Stimulated activated CD8-positive, alpha-beta memory T cell treated with anti-CD3 and anti-CD28 coated beads, Interleukin-15, amount 100 ng/mL, for 1 hour (primary cell): Measurements from ENCODE around the gene GRAP2.
"Not testable (repeated sequence)": the region's sequence is repeated elsewhere in the genome, so short reads cannot be mapped to it uniquely, and the experiment has no call there.

Experiments
- DNase-seq: peaks from one replicate; pipeline ENCODE4 v3.0.0-alpha.2; 2020; ENCODE audit warnings: low read depth

The GRAP2 gene

DNA sequence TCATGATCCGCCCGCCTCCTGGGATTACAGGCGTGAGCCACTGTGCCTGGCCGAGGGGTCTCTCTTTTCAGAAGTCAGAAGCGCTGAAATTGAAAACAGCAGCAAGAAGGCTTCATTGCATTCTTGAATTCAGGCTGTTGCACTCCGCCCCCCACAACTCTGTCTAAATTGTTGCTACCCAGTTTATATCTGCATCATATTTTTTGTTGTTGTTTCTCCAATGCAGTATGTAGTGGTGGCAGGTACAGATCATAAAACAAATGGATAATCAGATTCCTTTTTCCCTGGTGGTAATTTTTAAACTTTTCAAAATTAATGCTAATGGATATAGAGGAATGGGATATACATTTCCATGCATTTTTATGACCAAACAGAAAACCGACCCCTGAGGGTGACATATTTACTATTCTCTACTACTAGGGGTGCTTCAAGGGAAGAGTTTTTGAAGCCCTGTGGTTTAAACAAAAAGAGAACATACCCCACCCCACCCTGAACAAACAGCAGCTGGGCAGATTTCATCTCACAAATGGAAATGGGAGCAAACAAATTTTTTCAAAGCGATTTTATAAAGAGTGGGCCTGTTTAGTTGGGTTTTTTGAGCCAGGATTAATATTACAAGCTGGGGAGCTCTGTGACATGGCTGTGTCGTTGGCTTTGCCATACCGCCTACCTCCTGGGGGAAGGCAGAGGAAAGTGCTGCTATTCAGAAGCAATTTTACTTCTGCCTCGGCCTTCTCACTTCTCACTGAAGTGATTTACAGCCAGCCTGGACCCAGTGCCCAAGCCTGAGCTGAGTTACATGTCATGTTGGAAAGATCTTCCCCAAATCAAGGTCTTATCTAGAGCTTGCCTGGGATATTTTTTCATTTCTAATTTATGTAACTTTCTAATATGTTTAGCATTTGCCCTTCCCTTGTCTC, 43.3 kb downstream of the GRAP2 start:
- no peak for DNase-seq

DNA sequence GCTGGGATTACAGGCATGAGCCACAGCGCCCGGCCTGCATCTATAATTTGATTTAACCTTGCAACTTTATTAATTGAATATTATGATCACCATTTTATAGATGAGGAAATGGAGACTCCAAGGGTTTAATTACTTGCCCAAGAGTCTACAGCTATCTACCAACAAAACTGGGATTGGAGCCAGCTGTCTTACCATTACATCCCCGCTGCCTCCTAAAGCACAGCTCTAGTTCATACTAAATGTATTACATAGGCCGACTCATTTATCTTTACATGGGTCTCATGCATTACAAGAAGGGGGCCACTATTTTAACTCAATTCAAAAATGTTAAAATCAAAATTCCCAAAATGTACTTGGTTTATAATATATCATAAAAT, 45.2 kb downstream of the GRAP2 start:
- DNase-seq: no peak

DNA sequence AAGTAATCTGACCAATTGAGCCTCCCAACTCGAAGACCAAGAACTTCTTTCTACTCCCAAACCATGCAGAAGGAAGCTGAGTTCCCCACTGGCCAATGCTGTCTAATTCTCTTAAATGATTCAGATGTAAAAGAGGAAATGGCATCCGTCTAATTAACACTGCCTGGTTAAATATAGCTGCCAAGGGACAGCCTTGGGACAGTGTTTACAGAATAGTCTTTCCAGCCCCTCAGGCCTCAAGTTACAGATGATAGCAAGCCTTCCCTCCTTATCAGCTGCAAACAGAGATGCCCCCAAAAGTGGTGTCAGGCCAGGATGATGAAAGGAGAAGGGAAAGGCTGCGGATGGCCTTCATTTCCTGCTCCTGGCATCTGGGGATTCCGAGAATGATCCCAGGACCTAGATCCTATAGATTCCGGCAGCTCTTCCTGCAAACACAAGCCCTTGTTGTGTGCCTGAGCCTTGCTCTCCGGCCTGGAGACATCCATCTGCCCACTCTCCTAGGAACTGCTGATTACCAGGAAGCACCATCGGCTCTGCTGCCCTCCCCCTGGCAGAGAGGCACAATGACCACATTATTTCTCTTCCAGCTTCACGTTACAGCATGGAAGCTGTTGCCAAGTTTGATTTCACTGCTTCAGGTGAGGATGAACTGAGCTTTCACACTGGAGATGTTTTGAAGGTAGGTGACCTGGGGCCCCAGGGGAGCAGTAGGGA, 45.8 kb downstream of the GRAP2 start:
- DNase-seq: no peak

DNA sequence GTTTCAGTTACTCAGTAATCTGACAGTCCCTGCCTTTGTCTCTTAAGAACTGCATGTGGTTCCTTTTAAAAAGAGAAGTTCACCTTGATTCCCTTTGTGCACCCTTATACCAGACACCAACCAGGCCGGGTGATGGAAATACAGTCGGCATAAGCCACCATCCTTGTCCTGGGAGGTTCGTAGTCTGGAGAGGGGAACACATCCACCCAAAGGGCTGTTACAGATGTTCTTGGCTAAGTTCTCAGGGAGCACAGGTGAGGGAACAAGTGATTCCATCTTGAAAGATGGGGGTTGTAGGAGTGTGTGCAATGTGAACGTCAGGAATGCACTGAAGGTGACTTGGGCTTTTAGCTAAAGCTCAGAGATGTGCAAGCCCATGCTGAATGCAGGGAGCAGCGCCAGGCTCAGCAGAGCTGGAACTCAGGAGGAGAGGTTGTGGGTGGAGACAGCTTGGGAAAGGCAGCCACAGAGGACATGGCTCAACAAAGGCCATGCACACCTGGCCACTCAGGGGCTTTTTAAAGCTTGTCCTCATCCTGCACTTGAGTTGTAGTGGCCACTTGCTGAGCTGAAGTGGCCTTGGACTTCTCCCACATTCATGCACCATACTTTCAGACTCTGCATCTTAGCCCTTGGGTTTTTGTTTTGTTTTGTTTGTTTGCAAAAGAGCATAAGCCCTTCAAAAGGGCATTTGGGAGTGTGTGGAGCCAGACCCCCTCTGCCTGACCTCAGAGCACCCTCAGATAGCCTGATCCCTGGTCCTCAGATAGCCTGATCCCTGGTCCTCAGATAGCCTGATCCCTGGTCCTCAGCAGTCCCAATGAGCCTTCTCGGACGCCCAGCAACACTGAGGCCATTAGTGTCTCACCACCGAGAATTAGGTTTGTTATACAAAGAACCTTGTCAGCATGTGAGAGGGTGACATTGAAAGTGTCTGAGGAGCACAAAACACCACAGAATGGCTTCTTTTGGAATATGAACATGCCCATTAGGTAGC, 46.6 kb downstream of the GRAP2 start:
- DNase-seq: no peak

DNA sequence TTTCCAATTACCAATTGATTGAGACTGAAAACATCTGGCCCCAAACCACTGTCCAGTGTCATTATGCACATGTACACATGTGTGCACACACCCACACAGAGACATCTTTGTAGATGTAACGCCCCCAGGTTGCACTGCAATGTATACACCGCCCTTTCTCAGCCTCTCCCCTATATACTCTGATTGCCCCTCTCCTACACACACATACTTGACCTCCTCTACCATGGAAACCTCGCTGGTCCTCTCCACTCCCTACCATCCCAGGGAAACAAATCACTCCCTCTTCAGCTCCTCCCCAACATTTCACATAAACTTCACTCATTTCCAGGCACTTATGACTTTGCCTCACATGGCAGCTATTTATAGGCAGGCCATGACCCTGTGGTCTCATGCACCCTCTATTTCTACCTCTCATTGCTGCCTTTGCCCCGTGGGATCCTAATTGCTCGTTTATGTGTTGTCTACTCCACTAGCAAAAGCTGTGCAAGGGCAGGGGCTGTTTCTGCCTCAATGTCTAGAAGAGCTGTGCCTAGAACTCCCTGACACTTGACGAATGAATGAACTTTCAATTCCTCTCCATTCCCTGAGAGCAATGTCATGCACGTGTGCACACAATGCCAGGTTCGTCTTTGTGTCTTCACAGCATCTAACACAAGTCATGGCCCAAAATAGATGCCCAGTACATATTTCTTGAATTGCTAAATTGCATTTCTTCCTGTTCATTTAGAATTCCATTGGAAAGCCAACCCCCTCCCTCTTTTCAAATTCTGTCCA, 49.3 kb downstream of the GRAP2 start:
- no peak for DNase-seq

DNA sequence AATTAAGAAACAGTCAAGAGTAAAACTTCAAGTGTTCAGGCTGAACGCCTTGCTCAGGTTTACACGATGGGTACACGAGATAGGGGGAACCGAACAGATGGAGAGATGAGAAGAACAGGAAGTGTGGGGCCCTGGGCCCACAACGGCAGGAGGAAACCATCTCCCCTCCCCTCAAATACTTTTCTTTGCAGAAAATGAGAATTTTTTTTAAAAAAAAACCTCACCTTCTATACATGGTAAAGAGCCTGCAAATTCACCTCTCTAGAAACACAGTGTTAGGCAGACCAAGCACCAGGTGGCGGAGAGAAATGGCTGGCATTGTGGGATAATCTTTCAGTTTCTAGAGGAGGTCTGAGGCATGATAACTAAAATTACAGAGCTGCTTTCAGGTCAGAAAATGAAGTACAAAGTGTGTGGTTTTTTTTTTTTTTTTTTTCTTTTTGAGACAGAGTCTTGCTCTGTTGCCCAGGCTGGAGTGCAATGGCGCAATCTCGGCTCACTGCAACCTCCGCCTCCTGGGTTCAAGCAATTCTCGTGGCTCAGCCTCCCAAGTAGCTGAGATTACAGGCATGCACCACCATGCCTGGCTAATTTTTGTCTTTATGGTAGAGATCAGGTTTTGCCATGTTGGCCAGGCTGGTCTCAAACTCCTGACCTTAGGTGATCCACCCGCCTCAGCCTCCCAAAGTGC, 50.9 kb downstream of the GRAP2 start:
- not testable (repeated sequence) for DNase-seq

DNA sequence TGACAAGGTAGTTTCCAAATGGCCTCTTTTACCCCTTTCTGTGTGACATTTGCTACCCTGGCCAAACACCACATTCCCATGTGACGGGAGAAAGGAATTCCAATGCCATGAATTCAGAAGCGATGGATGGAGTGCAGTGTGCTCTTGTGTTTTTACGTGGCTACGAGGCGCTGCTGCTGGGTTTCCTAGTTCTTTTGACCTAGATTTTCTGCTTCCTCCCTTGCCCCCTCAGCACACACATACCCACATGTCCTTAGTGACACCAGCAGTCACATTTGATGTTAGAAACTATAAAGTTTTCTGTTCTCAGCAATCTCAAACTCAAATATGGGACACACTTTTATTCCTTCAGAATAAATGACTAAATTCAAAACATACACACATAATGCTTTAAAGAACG, 51.5 kb downstream of the GRAP2 start:
- DNase-seq: no peak

DNA sequence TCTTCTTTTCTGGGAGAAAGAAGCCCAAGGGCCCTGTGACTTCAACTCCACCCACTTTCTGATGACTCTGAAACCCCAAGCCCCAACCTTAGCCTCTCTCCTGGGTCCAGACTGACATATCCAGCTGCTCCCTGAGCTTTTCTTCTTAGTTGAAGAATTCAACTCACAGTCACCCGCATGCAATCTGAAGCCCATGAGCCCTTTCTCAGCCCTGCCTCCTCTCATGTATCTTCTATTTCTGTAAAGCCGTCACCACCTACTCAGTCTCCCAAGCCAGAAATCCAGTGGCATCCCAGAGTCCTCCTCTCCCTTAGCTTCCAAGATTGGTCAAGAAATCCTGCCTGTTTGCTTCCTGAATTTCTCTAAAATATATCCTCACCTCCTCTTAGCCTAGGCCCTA, 52.2 kb downstream of the GRAP2 start:
- no peak for DNase-seq

DNA sequence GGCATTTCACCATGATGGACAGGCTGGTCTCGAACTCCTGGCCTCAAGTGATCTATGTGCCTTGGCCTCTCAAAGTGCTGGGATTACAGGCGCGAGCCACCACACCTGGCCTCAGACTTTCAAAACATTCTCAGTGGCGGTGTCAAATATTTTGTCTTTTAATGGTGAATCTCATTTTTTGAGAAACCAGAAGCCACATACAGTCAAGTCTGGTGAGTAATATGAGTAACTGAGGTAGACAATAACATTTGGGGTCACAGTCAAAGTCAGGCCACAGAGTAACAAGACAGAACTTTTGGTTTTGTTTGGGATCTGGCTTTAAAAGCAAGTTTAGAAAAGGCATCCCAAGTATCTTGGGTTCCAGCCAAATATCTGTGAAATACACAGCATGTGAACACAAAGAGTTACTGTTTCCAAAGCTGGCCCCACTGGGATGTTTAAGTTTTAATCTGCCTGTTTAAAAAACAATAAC, 53.7 kb downstream of the GRAP2 start:
- DNase-seq: no peak

DNA sequence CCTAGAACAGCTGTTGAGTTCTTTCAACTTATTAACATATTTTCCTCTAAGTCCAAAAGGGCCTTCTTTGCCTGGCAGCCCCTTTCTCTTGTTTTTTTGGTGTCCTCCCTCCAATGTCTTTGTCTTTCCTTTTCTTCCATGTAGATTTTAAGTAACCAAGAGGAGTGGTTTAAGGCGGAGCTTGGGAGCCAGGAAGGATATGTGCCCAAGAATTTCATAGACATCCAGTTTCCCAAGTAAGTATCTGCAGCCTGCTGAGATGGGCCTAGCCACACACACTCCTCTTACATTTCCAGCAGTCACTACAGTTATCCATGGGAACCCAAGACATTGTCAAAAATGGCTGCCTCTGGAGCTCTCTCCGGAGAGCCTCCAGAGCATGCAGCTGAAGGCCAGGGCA, 54.8 kb downstream of the GRAP2 start:
- no peak for DNase-seq

DNA sequence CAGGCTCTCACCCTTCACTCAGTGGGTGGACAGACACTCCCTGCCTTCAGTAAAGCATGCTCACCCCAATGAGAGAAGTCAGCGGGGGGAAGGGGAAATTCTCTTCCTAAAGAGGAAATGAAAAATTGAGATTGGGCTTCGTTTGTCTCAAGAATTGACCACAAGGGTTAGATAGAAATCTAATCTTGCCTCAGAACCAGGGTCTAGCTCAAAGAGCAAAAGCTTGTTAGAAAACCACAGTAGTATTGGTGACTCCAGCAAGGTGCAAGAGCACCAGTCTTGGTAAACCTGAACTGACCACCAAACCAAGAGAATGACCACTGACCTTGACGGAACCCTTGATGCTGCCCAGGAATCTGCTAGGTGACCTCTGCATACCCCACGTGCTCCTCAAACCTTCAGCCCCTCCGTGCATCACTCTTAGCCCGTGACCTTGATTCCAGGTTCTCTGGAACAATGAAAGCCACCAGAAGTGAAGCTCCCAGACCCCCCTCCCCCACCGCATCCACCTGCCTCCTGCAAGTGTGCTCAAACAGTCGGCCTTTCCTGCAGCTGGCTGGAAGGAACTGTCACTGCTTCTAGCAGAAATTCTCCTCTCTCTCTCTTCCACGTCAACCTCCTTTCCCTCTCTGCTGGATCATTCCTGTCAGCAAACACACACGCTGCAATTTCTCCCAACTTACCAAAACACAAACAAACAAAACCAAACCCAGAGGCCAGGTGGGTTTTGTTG, 56.2 kb downstream of the GRAP2 start:
- DNase-seq: no peak

DNA sequence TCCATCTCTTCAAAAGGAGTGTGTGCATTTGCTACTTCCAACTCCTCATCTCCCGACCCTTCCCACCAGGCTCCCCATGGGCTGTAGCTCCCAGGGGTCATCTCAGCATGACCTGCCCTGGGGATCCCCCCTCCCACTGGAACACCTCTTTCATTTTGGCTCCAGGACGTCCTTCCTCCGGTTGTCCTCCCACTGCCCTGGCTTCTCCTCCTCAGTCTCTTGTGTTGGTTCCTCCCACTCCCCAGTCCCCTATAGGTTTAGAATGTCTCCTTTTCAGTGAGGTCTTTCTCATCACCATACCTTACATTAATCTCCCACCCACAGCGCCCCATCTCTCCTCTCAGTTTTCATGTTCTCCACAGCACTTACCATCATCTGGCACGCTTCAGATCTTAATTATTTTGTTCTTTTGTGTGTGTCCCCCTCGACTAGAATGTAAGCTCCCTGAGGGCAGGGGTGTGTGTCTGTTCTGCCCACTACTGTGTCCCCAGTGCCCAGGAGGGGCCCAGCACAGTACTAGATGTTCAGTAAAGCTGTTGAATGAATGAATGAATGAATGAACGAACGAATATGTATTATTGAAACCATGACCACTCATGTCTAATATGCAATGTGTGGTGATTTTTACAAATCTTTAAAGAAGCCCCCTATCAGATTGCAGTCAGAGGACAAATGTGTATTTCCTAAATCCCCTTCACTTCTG, 57.3 kb downstream of the GRAP2 start:
- DNase-seq: no peak

DNA sequence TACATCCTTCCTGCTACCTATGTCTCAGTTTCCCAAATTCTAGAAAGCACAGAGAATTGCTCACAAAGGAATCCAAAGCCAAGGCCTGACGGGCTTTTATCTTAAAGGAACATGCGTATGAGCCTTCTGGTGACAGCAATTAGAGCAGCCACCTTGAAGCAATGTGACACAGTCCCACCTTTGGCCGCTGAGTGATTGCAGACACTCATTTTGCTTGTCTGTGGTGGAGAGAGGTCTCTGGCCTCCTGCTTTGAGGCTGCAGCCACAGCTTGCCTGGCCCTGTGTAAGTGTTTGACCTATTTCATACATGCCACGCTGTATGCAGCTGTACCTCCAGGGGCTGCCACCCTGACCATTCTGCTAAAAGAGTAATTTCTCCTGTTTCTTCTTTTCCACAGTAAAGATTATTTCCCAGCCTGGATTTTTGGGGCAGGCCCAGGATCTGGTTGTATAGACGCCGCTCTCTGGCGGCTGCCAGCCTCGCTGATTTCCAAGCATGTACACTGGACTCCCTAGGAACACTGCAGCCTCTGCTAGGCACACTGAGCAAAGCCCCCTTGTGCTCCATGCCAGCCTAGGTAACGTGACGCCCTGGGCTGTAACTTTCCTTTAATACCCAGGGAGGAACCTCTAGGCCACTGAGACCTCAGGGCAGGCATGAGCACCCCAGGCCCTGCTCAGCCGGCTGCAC, 58.2 kb downstream of the GRAP2 start:
- DNase-seq: no peak

DNA sequence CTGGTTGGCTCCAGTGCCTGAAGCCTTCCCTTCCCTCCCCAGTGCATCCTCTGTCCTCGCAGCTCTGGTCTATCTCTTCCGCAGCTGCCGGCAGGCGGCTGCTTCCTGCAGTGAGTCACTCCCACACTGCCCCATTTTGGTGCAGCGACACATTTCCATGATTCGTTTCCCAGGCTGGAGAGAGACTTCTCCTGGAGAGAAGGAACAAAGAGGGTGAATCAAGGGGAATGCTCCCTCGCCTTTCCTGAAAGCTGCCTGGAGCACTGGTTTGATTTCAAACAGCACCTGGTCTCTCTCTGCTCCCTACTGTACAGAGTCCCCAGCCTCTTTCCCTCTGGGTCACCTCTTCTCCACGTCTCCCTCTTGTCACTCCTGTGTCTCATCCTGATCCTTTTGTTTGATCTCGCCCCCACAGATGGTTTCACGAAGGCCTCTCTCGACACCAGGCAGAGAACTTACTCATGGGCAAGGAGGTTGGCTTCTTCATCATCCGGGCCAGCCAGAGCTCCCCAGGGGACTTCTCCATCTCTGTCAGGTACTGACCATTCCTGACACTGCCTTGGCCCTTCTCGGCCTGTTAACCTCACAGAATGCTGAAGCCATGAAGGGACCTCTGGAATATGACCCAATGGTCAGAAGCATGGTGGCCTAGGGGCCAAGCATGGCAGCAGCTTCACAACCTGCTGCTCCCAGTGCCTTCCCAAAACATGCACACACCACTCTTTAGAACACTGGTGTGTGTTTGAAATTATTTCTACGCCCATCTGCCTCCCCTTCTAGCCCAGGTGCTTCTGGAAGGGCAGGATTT, 59.0 kb downstream of the GRAP2 start, which contains the start of gene TMA7B:
Gene TMA7B, plus strand, starts transcription at position 758 of the 808 bp plus-strand sequence. CDS start 3,978 bp downstream, outside the sequence.
- no peak for DNase-seq

DNA sequence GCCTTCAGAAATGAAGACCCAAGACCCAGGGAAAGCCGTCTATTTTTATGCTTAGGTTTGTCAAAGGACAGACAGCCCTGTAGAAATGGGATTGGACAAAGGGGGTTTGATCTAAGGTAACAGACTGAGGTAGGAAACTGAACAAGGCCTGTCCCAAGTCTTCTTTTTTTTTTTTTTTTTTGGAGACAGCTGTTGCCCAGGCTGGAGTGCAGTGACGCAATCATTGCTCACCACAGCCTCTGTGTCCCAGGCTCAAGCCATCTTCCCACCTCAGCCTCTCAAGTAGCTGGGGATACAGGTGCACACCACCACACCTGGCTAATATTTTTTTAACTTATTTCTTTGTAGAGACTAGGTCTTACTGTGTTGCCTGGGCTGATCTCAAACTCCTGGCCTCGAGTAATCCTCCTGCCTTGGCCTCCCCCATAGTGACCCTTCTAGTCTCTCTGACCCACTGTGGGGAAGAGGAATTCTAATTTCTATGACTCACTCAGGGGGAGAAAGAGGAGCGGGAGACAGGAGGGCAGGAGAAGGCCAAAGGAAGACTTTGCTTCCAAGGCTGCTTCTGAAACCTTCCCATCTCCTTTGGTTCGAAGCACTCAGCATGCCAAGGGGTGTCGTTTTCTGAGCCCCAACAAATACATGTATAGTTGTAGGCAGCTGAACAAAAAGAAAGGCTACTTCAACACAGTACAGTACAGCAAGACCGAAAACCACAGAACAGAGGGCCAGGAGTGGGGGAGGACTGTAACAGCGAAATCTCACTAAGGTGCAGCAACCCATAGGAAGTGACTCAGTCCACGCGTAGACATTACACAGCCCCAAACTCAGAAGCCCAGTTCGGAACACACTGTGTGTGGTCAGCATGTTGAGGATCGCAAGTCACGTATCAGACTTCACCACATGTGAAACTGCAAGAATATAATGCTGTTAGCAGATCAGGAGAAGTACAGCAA, 60.2 kb downstream of the GRAP2 start:
- peak; percentile 25 for DNase-seq

DNA sequence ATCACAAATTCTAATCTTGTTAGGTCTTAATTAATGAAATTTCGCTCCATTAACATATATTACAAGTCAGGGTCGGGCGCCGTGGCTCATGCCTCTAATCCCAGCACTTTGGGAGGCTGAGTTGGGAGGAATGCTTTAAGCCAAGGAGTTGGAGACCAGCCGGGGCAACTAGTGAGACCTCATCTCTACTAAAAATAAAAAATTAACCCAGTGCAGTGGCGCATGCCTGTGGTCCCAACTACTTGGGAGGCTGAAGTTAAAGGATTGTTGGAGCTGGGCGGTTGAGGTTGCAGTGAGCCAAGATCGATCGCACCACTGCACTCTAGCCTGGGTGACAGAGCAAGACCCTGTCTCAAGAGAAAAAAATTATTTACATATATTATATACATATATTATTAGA, 61.2 kb downstream of the GRAP2 start:
- DNase-seq: no peak

DNA sequence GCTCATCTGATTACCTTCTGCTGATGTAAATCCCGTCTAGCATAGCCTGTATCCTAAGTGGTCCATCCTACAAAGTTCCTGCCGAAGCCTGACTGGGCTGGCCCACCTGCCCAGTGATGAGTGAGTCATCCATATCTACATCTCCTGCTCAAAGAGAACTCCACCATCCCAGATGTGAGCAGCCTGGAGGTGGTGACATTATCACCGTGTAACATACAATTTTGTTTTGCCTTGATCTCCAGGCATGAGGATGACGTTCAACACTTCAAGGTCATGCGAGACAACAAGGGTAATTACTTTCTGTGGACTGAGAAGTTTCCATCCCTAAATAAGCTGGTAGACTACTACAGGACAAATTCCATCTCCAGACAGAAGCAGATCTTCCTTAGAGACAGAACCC, 64.9 kb downstream of the GRAP2 start:
- no peak for DNase-seq
